Measurements from ENCODE around the gene AP2B1.

DNA sequence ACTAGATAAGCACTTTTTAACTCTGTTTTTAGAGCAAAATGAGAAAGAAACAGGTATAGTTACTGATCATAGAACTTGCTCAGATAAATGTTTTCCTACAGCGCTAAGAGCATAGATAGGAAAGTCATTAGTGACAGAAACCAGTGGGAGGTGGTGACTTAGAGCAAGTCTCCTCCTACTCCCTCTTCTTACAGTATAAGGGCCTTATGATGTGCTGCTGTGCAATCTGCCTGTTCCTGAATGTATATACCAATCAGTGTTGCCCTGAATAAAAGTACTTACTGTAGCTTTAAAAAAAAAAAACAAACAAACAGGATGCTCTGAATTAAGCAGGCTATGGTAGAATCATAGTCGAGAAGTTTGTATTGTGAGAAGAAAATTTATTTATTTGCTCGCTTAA, 121.0 kb downstream of the AP2B1 start:
- TF ChIP-seq, protein P1, sequence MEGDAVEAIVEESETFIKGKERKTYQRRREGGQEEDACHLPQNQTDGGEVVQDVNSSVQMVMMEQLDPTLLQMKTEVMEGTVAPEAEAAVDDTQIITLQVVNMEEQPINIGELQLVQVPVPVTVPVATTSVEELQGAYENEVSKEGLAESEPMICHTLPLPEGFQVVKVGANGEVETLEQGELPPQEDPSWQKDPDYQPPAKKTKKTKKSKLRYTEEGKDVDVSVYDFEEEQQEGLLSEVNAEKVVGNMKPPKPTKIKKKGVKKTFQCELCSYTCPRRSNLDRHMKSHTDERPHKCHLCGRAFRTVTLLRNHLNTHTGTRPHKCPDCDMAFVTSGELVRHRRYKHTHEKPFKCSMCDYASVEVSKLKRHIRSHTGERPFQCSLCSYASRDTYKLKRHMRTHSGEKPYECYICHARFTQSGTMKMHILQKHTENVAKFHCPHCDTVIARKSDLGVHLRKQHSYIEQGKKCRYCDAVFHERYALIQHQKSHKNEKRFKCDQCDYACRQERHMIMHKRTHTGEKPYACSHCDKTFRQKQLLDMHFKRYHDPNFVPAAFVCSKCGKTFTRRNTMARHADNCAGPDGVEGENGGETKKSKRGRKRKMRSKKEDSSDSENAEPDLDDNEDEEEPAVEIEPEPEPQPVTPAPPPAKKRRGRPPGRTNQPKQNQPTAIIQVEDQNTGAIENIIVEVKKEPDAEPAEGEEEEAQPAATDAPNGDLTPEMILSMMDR (IDR thresholded peaks at IDR 0.05) = no peak
- TF ChIP-seq POLR2A (IDR thresholded peaks at IDR 0.05) (no peak), EP300 (IDR thresholded peaks at IDR 0.05) (no peak)

Measured in stomach (tissue), 4 donors.